ENCODE results near the gene EVA1C. TPM values are rescaled to one million over a fixed set of nuclear protein-coding genes. Genes with fewer than 3 reads are reported as not detected.

Gene EVA1C
- polyA plus RNA-seq, 1 donor (not counting 4 experiments of a cell fraction or from before 2014, with no cell fraction given), result 15.3 TPM

DNA sequence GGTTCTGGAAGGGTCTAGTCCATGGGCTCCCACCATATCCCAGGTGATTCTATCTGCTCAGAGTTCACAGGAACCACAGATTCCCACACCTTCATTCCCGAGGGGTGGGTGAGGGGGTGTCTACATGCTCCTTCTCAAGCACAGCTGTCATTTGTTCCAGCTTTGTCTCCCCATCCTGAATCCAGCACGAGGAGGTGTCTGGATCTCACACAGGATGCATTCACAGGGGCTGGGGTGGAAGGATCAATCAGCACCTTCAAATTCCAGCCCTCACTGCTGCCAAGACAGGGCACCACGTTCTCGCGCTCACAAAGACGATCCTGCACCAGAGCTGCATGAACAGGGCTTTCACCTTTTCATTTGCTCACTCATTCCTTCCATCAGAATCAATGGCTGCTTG, 120.1 kb downstream of the EVA1C start:
- Histone ChIP-seq H2AFZ (ENCODE audit: control insufficient read depth, low read length) (no peak overlapping the region), H3K4me1 (ENCODE audit: control insufficient read depth, extremely low read depth, insufficient read depth, low read length) (peaks cover 7% of the 10 kb centered on the region), H3K9ac (ENCODE audit: control insufficient read depth, extremely low read depth, insufficient read depth, low read length) (no peak overlapping the region), H4K20me1 (ENCODE audit: control insufficient read depth, extremely low read depth, insufficient read depth, low read length) (no peaks in the 10 kb centered on the region), H3K4me3 (ENCODE audit: control insufficient read depth in 2 of 3, extremely low read depth in 1 of 3, insufficient read depth in 2 of 3, low read depth in 1 of 3, low read length in 3 of 3) (no peak overlapping the region), H3K9me3 (ENCODE audit: control insufficient read depth, low read depth, low read length) (no peaks in the 10 kb centered on the region), H3K79me2 (ENCODE audit: control insufficient read depth, insufficient read depth, low read length) (no peaks in the 10 kb centered on the region), H3K27me3 (ENCODE audit: control insufficient read depth, extremely low read depth, insufficient read depth, low read length) (no peaks in the 10 kb centered on the region), H3K27ac (ENCODE audit: control insufficient read depth, insufficient read depth, low read length) (no peak overlapping the region), H3K4me2 (ENCODE audit: control insufficient read depth, extremely low read depth, insufficient read depth, low read depth, low read length) (no peak overlapping the region), H3K36me3 (ENCODE audit: control insufficient read depth in 2 of 2, extremely low read depth in 1 of 2, insufficient read depth in 2 of 2, low read length in 2 of 2) (no peaks in the 10 kb centered on the region), H3K9me1 (ENCODE audit: control insufficient read depth, extremely low read depth, insufficient read depth, low read length) (no peaks in the 10 kb centered on the region)
- TF ChIP-seq, protein P1, sequence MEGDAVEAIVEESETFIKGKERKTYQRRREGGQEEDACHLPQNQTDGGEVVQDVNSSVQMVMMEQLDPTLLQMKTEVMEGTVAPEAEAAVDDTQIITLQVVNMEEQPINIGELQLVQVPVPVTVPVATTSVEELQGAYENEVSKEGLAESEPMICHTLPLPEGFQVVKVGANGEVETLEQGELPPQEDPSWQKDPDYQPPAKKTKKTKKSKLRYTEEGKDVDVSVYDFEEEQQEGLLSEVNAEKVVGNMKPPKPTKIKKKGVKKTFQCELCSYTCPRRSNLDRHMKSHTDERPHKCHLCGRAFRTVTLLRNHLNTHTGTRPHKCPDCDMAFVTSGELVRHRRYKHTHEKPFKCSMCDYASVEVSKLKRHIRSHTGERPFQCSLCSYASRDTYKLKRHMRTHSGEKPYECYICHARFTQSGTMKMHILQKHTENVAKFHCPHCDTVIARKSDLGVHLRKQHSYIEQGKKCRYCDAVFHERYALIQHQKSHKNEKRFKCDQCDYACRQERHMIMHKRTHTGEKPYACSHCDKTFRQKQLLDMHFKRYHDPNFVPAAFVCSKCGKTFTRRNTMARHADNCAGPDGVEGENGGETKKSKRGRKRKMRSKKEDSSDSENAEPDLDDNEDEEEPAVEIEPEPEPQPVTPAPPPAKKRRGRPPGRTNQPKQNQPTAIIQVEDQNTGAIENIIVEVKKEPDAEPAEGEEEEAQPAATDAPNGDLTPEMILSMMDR (optimal IDR thresholded peaks at IDR 0.05 in 1 of 3, IDR thresholded peaks at IDR 0.05 in 1 of 3, conservative IDR thresholded peaks at IDR 0.05 in 1 of 3; ENCODE audit: extremely low read depth in 1 of 3, insufficient read depth in 2 of 3, low read length in 3 of 3), result no peak
- no peak for TF ChIP-seq EZH2 (IDR thresholded peaks at IDR 0.05; ENCODE audit: low read length)
- dilution Hi-C loops (cut with MboI; ENCODE audit: extremely low pct_ligation_motif_present, low sequenced_read_pairs), result no loop called here
- FAIRE-seq, result no peak
- no peak for DNase-seq (ENCODE audit: low read depth, low spot score)

DNA sequence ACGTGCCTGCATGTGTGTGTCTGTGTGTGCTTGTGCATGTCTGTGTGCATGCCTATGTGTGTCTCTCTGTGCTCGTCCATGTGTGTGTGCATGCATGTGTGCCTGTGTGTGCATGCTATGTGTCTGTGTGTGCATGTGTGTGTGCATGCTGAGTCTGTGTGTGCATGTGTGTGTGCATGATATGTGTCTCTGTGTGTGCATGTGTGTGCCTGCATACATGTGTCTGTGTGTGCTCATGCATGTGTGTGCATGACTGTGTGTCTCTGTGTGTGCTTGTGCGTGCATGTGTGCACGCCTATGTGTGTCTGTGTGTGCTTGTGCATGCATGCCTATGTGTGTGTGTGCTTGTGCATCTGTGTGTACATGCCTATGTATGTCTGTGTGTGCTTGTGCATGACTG, 120.5 kb downstream of the EVA1C start:
- Histone ChIP-seq H3K27ac (ENCODE audit: control insufficient read depth, insufficient read depth, low read length) (no peak overlapping the region), H3K9me3 (ENCODE audit: control insufficient read depth, low read depth, low read length) (no peaks in the 10 kb centered on the region), H3K9me1 (ENCODE audit: control insufficient read depth, extremely low read depth, insufficient read depth, low read length) (no peaks in the 10 kb centered on the region), H3K4me3 (ENCODE audit: control insufficient read depth in 2 of 3, extremely low read depth in 1 of 3, insufficient read depth in 2 of 3, low read depth in 1 of 3, low read length in 3 of 3) (no peak overlapping the region), H3K36me3 (ENCODE audit: control insufficient read depth in 2 of 2, extremely low read depth in 1 of 2, insufficient read depth in 2 of 2, low read length in 2 of 2) (no peaks in the 10 kb centered on the region), H3K27me3 (ENCODE audit: control insufficient read depth, extremely low read depth, insufficient read depth, low read length) (no peaks in the 10 kb centered on the region), H4K20me1 (ENCODE audit: control insufficient read depth, extremely low read depth, insufficient read depth, low read length) (no peaks in the 10 kb centered on the region), H2AFZ (ENCODE audit: control insufficient read depth, low read length) (no peak overlapping the region), H3K4me1 (ENCODE audit: control insufficient read depth, extremely low read depth, insufficient read depth, low read length) (peaks cover 7% of the 10 kb centered on the region), H3K4me2 (ENCODE audit: control insufficient read depth, extremely low read depth, insufficient read depth, low read depth, low read length) (no peak overlapping the region), H3K9ac (ENCODE audit: control insufficient read depth, extremely low read depth, insufficient read depth, low read length) (no peak overlapping the region), H3K79me2 (ENCODE audit: control insufficient read depth, insufficient read depth, low read length) (no peaks in the 10 kb centered on the region)
- TF ChIP-seq, protein P1 (optimal IDR thresholded peaks at IDR 0.05 in 1 of 3, IDR thresholded peaks at IDR 0.05 in 1 of 3, conservative IDR thresholded peaks at IDR 0.05 in 1 of 3; ENCODE audit: extremely low read depth in 1 of 3, insufficient read depth in 2 of 3, low read length in 3 of 3), result no peak
- no peak for TF ChIP-seq EZH2 (IDR thresholded peaks at IDR 0.05; ENCODE audit: low read length)
- FAIRE-seq (no peak), DNase-seq (ENCODE audit: low read depth, low spot score) (no peak)
- dilution Hi-C loops (cut with MboI; ENCODE audit: extremely low pct_ligation_motif_present, low sequenced_read_pairs), result no loop called here

All from keratinocyte (primary cell).